RWPE1 (cell line): ENCODE data around the gene KRT74.

Experiments used
- CTCF ChIA-PET: fragments of 350-600 bp; sonication (Branson Sonifier 250); formaldehyde crosslinking; extraction: SDS; loops from one replicate; lab custom pipeline; 2021; lab: Yijun Ruan, JAX
- POLR2A ChIA-PET: fragments of 400-600 bp; formaldehyde crosslinking; extraction: SDS; loops from one replicate; lab custom pipeline; 2020; ENCODE audit warnings: antibody characterized with exemption; ENCODE audit not compliant: low non-redundant PET; lab: Yijun Ruan, JAX
- DNase-seq: peaks from one replicate; pipeline ENCODE4 v3.0.0; 2012; ENCODE audit warnings: low spot score
- H3K27ac ChIP-seq: fragments of 450-650 bp; 2 replicates; pipeline ENCODE4 v1.5.1; 2017
- CTCF ChIP-seq: fragments of 450-650 bp; conservative IDR thresholded peaks from 2 replicates; pipeline ENCODE4 v1.5.1; 2017; ENCODE audit warnings: low read depth, mild to moderate bottlenecking

KRT74 gene

GRCh38 chr12:52615912-52616311, 42.3 kb upstream of the KRT74 start:
- no peak for DNase-seq
- POLR2A ChIA-PET, result no interaction called here
- CTCF ChIA-PET, result no interaction called here
- H3K27ac ChIP-seq, result no peak overlapping the region
- no peak for TF ChIP-seq CTCF

- no peak overlapping the region for H3K27ac ChIP-seq
- POLR2A ChIA-PET, result no interaction called here
- TF ChIP-seq CTCF, result no peak
- DNase-seq, result no peak
- CTCF ChIA-PET, result no interaction called here
Measured at GRCh38 chr12:52615208-52615868, 41.7 kb upstream of the KRT74 start.

GRCh38 chr12:52614381-52615207, 41.0 kb upstream of the KRT74 start:
- CTCF ChIA-PET, result no interaction called here
- no peak overlapping the region for H3K27ac ChIP-seq
- no peak for DNase-seq
- POLR2A ChIA-PET, result no interaction called here
- TF ChIP-seq CTCF, result no peak

- ChIA-PET CTCF (no interaction called here), POLR2A (no interaction called here)
- no peak overlapping the region for H3K27ac ChIP-seq
- no peak for DNase-seq
- no peak for TF ChIP-seq CTCF
Measured at GRCh38 chr12:52613384-52614030, 39.9 kb upstream of the KRT74 start.

GRCh38 chr12:52612431-52613383, 39.1 kb upstream of the KRT74 start:
- TF ChIP-seq CTCF, result no peak
- ChIA-PET CTCF (no interaction called here), POLR2A (no interaction called here)
- no peak for DNase-seq
- H3K27ac ChIP-seq, result no peak overlapping the region
